HL-60 (cell line): ENCODE results near the gene IL13RA1.
A peak's percentile ranks its signal among the peaks of the same experiment; 100 is the strongest.

Experiments used
- DNase-seq, 2 experiments: peaks; one replicate each; pipeline ENCODE4 v3.0.0-alpha.2; 2010 to 2020; ENCODE audit warnings: low read depth in 1 of 2, low spot score in 1 of 2
- H3K27ac ChIP-seq: fragments of 250-450 bp; sonication (Bioruptor Pico); replicated peaks from 2 replicates; pipeline ENCODE4 v1.5.1; 2020; ENCODE audit warnings: mild to moderate bottlenecking, moderate library complexity
- H3K27me3 ChIP-seq: fragments of 250-450 bp; sonication (Bioruptor Pico); 2 replicates; pipeline ENCODE4 v1.5.1; 2021; ENCODE audit warnings: mild to moderate bottlenecking, moderate library complexity; ENCODE audit not compliant: insufficient read depth, poor library complexity, severe bottlenecking
- H3K4me3 ChIP-seq: replicated peaks from 2 replicates; pipeline ENCODE4 v1.5.1; 2011; ENCODE audit warnings: mild to moderate bottlenecking, control low read depth, low read length; ENCODE audit not compliant: insufficient read depth
- CTCF ChIP-seq: IDR thresholded peaks from one replicate; pipeline ENCODE4 v1.5.1; 2011; ENCODE audit warnings: low read length, control low read depth, inconsistent platforms; ENCODE audit not compliant: insufficient read depth
- GABPA ChIP-seq: IDR thresholded peaks from 2 replicates; pipeline ENCODE4 v1.6.1; 2012; ENCODE audit warnings: low read depth
- POLR2AphosphoS5 ChIP-seq: IDR thresholded peaks from 2 replicates; pipeline ENCODE4 v1.6.1; 2012; ENCODE audit warnings: low read depth
- REST ChIP-seq: IDR thresholded peaks from 2 replicates; pipeline ENCODE4 v1.6.1; 2012; ENCODE audit warnings: low read depth; ENCODE audit not compliant: insufficient replicate concordance
- SPI1 ChIP-seq: IDR thresholded peaks from 2 replicates; pipeline ENCODE4 v1.6.1; 2012; ENCODE audit warnings: low read depth, mild to moderate bottlenecking, borderline replicate concordance
- long read RNA-seq: library from polyadenylated mRNA; unstranded; transcript quantifications from one replicate; pipeline ENCODE4 v2.0.0, GENCODE V29; 2020

IL13RA1 gene
- long read RNA-seq = 0 reads

DNA sequence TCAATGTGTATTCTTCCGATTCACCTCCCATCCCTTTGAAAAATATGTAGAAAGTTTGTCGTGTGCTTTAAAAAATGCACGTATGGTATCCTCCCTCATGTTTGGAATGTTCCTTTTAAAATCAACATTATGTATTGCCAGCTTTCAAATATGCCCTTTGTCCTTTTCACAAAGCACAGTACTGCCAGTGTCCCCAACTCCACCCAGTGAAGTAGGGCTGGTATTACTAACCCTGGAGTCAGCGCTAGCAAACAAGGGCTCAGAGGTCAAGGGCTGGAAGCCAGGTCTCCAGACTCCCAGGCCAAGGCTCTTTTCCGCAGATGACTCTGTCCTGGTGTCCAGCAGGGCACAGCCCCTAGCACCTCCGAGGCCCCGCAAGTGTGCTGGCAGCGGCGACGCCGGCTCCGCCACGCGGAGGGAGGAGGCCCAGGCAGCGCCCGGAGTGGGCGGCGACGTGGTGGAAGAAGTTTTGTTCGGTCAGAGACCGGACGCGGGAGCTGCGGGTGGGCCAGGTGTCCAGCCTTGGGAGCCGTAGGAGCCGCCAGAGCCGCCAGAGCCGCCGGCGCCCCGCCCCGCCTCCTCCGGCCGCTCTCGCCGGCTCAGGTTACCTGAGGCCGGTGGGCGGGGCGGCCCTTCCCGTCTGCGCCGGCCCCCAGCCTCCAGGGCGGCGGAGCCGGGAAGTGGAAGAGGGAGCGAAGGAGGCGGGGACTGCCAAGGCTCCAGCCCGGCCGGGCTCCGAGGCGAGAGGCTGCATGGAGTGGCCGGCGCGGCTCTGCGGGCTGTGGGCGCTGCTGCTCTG lies at the start of gene IL13RA1:
IL13RA1 (plus strand) TSS at position 720 of the 799 bp plus-strand sequence; CDS start at position 753, 33 bp downstream.
- Histone ChIP-seq H3K4me3 (peak within 1 kb of the TSS; percentile 52), H3K27me3 (no peaks in the 10 kb centered on the region), H3K27ac (no peak within 1 kb of the TSS)
- no peak for TF ChIP-seq REST
- TF ChIP-seq POLR2AphosphoS5 = no peak
- TF ChIP-seq SPI1 = no peak
- no peak for TF ChIP-seq CTCF
- no peak for TF ChIP-seq GABPA
- peak; percentile 25 to 31 for DNase-seq

DNA sequence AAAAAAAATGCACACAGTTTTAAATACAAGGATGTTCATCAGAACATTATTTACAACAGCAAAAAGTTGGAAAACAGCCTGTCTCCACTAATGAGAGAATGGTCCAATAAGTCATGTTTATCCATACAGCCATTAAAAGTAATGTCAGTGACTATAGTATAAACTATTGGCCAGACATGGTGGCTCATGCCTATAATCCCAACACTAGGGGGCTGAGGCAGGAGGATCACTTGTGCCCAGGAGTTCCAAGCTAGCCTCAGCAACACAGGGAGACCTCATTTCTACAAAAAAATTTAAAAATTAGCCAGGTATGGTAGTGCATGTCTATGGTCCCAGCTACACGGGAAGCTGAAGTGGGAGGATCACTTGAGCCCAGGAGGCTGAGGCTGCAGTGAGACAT lies 48.1 kb upstream of the IL13RA1 start:
- no peak for TF ChIP-seq SPI1
- DNase-seq = no peak

DNA sequence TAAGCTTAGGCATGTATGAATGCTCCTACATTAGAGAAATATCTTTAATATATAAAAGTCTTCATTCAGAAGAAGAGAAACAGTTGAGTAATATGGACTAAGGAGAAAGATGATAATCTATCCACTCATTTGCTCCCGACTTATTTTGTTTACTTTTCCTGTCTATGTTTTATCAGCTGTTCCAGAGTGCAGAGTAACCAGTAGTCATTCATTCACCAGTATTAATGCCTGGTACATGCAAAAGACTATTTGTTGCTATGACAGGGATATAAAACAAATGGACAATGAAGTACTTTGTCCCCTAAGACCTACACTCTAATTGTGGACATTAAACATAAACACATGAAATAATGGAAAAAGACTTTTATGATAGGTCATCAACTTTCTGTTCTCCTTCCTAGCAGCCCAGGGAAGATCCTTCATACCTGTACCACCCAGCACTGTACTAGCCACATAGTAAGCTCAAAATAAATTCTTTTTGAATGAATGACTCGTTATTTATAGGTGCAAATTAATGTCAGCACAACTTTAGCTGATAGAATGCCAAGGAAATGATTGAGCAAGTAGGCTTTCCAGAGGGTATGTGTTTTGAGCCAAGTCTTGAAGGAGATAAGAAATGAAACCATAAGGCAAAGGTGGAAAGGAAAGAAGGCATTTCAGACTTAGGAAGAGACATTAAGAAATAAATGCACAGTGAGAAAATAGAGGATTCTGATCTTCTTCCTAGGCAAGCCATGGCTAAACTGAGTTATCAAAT lies 45.0 kb upstream of the IL13RA1 start:
- no peaks in the 10 kb centered on the region for H3K27me3 ChIP-seq
- TF ChIP-seq REST (no peak), CTCF (no peak), SPI1 (no peak), GABPA (no peak), POLR2AphosphoS5 (no peak)
- H3K27ac ChIP-seq = no peak overlapping the region
- DNase-seq = no peak
- H3K4me3 ChIP-seq = no peak overlapping the region

More for the DNA sequence above, 48.1 kb upstream of the IL13RA1 start:
- Histone ChIP-seq H3K4me3 (no peak overlapping the region), H3K27ac (no peak overlapping the region), H3K27me3 (no peaks in the 10 kb centered on the region)

DNA sequence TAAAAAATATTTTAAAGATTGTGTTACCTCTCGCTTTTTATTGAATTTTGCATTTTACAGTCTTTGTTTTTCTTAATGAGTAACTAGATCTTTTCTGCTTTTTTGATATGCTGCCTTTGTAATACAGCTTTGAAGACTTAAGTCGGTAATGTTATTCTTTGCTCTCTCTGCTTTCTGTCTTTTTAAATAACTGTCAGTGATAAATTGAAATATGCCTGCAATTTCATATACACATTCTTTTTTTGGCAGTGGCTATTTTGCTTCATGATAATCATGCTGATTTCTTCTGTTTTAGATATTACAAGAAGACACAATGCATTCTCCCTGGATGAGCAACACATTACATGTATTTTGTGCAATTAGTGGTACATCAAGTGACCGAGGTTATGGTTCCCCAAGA lies 42.0 kb upstream of the IL13RA1 start:
- TF ChIP-seq GABPA (no peak), SPI1 (no peak), CTCF (no peak), POLR2AphosphoS5 (no peak), REST (no peak)
- DNase-seq = no peak
- H3K27me3 ChIP-seq = no peaks in the 10 kb centered on the region
- no peak overlapping the region for H3K27ac ChIP-seq
- H3K4me3 ChIP-seq = no peak overlapping the region
